Keratinocyte (primary cell): ENCODE measurements around the gene RPL6. TPM values are rescaled to one million over a fixed set of nuclear protein-coding genes. Genes with fewer than 3 reads are reported as not detected.

Source experiments
- DNase-seq: peaks from one replicate; pipeline ENCODE4 v3.0.0-alpha.2; 2011; ENCODE audit warnings: low read depth, missing footprints, low spot score
- FAIRE-seq: peaks from 2 replicates; lab custom pipeline; 2011; peaks lifted over from hg19 to GRCh38; lab: Jason Lieb, UNC
- H2AFZ ChIP-seq: 2 replicates; pipeline ENCODE4 v1.6.0; 2012; ENCODE audit warnings: low read length, control low read depth, inconsistent platforms; ENCODE audit not compliant: control insufficient read depth
- H3K27ac ChIP-seq: 2 replicates; pipeline ENCODE4 v1.5.1; 2011; ENCODE audit warnings: low read length; ENCODE audit not compliant: control insufficient read depth, insufficient read depth
- H3K27me3 ChIP-seq: 3 replicates; pipeline ENCODE4 v1.6.0; 2011; ENCODE audit warnings: low read length; ENCODE audit not compliant: control insufficient read depth, insufficient read depth; ENCODE audit errors: extremely low read depth
- H3K36me3 ChIP-seq, 2 experiments: 2 replicates in 1 of 2; 3 replicates in 1 of 2; pipeline ENCODE4 v1.5.1; 2011; ENCODE audit warnings: low read length in 2 of 2, mild to moderate bottlenecking in 1 of 2; ENCODE audit not compliant: control insufficient read depth in 2 of 2, insufficient read depth in 2 of 2; ENCODE audit errors: extremely low read depth in 1 of 2
- H3K4me1 ChIP-seq: 3 replicates; pipeline ENCODE4 v1.5.1; 2011; ENCODE audit warnings: low read length; ENCODE audit not compliant: control insufficient read depth, insufficient read depth; ENCODE audit errors: extremely low read depth
- H3K4me2 ChIP-seq: 3 replicates; pipeline ENCODE4 v1.6.0; 2011; ENCODE audit warnings: low read depth, low read length; ENCODE audit not compliant: control insufficient read depth, insufficient read depth; ENCODE audit errors: extremely low read depth
- H3K4me3 ChIP-seq, 3 experiments: fragments of 200-600 bp in 1 of 3; sonication (generic) in 1 of 3; 2 replicates in 2 of 3; 3 replicates in 1 of 3; pipeline ENCODE4 v1.5.1; 2011 to 2016; ENCODE audit warnings: low read length in 3 of 3, mild to moderate bottlenecking in 3 of 3, control low read depth in 2 of 3, inconsistent platforms in 1 of 3, low read depth in 1 of 3, mixed read lengths in 1 of 3, mixed run types in 1 of 3, moderate library complexity in 1 of 3; ENCODE audit not compliant: control insufficient read depth in 2 of 3, insufficient read depth in 2 of 3; ENCODE audit errors: extremely low read depth in 1 of 3
- H3K79me2 ChIP-seq: 2 replicates; pipeline ENCODE4 v1.6.0; 2012; ENCODE audit warnings: low read length; ENCODE audit not compliant: control insufficient read depth, insufficient read depth
- H3K9ac ChIP-seq: 3 replicates; pipeline ENCODE4 v1.6.0; 2011; ENCODE audit warnings: low read length; ENCODE audit not compliant: control insufficient read depth, insufficient read depth; ENCODE audit errors: extremely low read depth
- H3K9me1 ChIP-seq: 3 replicates; pipeline ENCODE4 v1.6.0; 2011; ENCODE audit warnings: low read length; ENCODE audit not compliant: control insufficient read depth, insufficient read depth; ENCODE audit errors: extremely low read depth
- H3K9me3 ChIP-seq: 2 replicates; pipeline ENCODE4 v1.5.1; 2012; ENCODE audit warnings: low read depth, low read length; ENCODE audit not compliant: control insufficient read depth
- H4K20me1 ChIP-seq: 3 replicates; pipeline ENCODE4 v1.6.0; 2011; ENCODE audit warnings: low read length; ENCODE audit not compliant: control insufficient read depth, insufficient read depth; ENCODE audit errors: extremely low read depth
- CTCF ChIP-seq, 3 experiments: IDR thresholded peaks in 1 of 3; conservative IDR thresholded peaks in 1 of 3; optimal IDR thresholded peaks in 1 of 3; 2 replicates in 2 of 3; 3 replicates in 1 of 3; pipeline versions ENCODE3 to v1.5.1; 2011; ENCODE audit warnings: low read length in 3 of 3, mild to moderate bottlenecking in 3 of 3, moderate library complexity in 2 of 3, control low read depth in 1 of 3, inconsistent platforms in 1 of 3; ENCODE audit not compliant: insufficient read depth in 2 of 3; ENCODE audit errors: extremely low read depth in 1 of 3
- EZH2 ChIP-seq: IDR thresholded peaks from one replicate; pipeline ENCODE4 v1.6.1; 2012; ENCODE audit warnings: inconsistent platforms, mild to moderate bottlenecking, low read length, moderate library complexity
- dilution Hi-C: fragments of 300-500 bp; cut with MboI; formaldehyde crosslinking; loops from one replicate; pipeline ENCODE4 v1.7.0; 2020; ENCODE audit warnings: low sequenced_read_pairs; ENCODE audit not compliant: extremely low pct_ligation_motif_present
- polyA plus RNA-seq, 5 experiments: library from polyadenylated mRNA; depleted of rRNA in 3 of 5; stranded (reverse) in 3 of 5; stranded (forward) in 1 of 5; unstranded in 1 of 5; fragments of >200 nt; gene quantifications; 1 replicate in 1 of 5; 2 replicates in 3 of 5; 3 replicates in 1 of 5; pipeline versions ENCODE4 v1.2.1 to v1.2.3, GENCODE V29; 2011 to 2012; ENCODE audit warnings: missing spikeins in 2 of 5, low read depth in 1 of 5, low replicate concordance in 1 of 5

The RPL6 gene
- polyA plus RNA-seq, 1 donor (not counting 4 experiments of a cell fraction or from before 2014, with no cell fraction given) = 2,338 TPM

- peak overlapping the region; percentile 46 for H2AFZ ChIP-seq
- no peaks in the 10 kb centered on the region for H3K36me3 ChIP-seq
Measured at GRCh38 chr12:112381406-112381882, 28.0 kb downstream of the RPL6 start.

GRCh38 chr12:112380663-112381405 is 28.6 kb downstream of the RPL6 start:
- H3K27ac ChIP-seq = no peak overlapping the region
- no peak for FAIRE-seq
- dilution Hi-C loops = no loop called here
- no peak for DNase-seq
- TF ChIP-seq CTCF (optimal IDR thresholded peaks at IDR 0.05 in 1 of 3, IDR thresholded peaks at IDR 0.05 in 1 of 3, conservative IDR thresholded peaks at IDR 0.05 in 1 of 3; ENCODE audit: extremely low read depth in 1 of 3, insufficient read depth in 2 of 3, low read length in 3 of 3) (no peak), EZH2 (no peak)
- no peaks in the 10 kb centered on the region for H3K27me3 ChIP-seq
- no peaks in the 10 kb centered on the region for H3K9me3 ChIP-seq
- no peaks in the 10 kb centered on the region for H4K20me1 ChIP-seq
- peak overlapping the region; percentile 77 for H3K9ac ChIP-seq
- peaks cover 43% of the 10 kb centered on the region for H3K79me2 ChIP-seq
- H2AFZ ChIP-seq = peak overlapping the region; percentile 46
- peak overlapping the region; percentile 96 for H3K4me2 ChIP-seq
- peaks cover 3% of the 10 kb centered on the region for H3K9me1 ChIP-seq
- H3K36me3 ChIP-seq = no peaks in the 10 kb centered on the region
- H3K4me3 ChIP-seq = peak overlapping the region; percentile 48 to 72 (median 69)
- peaks cover 7% of the 10 kb centered on the region for H3K4me1 ChIP-seq

More at GRCh38 chr12:112381406-112381882, 28.0 kb downstream of the RPL6 start:
- H3K79me2 ChIP-seq = peaks cover 42% of the 10 kb centered on the region
- no peaks in the 10 kb centered on the region for H4K20me1 ChIP-seq
- peak overlapping the region; percentile 96 for H3K4me2 ChIP-seq
- peaks cover 7% of the 10 kb centered on the region for H3K4me1 ChIP-seq
- TF ChIP-seq EZH2 (no peak), CTCF (optimal IDR thresholded peaks at IDR 0.05 in 1 of 3, IDR thresholded peaks at IDR 0.05 in 1 of 3, conservative IDR thresholded peaks at IDR 0.05 in 1 of 3; ENCODE audit: extremely low read depth in 1 of 3, insufficient read depth in 2 of 3, low read length in 3 of 3) (no peak)
- no peaks in the 10 kb centered on the region for H3K27me3 ChIP-seq
- DNase-seq = no peak
- peaks cover 3% of the 10 kb centered on the region for H3K9me1 ChIP-seq
- peak overlapping the region; percentile 48 to 72 (median 69) for H3K4me3 ChIP-seq
- dilution Hi-C loops = no loop called here
- H3K9me3 ChIP-seq = no peaks in the 10 kb centered on the region
- no peak for FAIRE-seq
- peak overlapping the region; percentile 60 for H3K27ac ChIP-seq
- peak overlapping the region; percentile 77 for H3K9ac ChIP-seq
